Measurements from ENCODE around the gene ARID5B. TPM values are rescaled to one million over a fixed set of nuclear protein-coding genes. Genes with fewer than 3 reads are reported as not detected.

The ARID5B gene
- total RNA-seq, 1 experiment from 2014 or later = 17.4 TPM

DNA sequence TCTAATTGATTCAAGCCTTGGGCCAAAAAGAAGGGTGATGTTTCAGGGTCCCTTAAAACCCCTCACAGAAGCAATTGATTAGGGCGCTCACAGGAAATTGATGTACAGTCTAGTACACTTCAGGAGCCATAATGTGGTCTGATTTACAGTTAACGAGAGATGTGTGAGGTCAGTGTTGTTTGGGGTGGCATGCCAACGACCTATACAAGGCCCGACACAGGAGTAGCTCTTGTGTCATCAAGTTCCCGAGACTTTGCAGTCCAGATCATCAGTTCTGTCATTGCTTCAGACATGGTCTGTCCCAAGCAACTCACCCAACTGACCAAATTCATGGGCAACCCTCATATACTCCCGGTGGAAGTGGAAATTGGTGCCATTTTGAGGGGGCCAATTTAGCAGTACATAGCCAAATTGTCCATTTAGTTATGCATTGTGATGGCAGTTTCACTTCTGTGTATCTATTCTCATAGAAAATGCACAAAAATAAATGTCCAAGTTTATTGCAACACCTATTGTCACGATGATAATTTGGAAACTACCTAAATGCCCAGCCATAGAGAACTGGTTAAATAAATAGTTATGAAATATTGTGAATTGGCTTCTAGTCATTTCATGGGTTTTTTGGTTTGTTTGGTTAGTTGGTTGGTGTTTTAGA is 18.0 kb upstream of the ARID5B start:
- no peak for DNase-seq (ENCODE audit: low read depth)

DNA sequence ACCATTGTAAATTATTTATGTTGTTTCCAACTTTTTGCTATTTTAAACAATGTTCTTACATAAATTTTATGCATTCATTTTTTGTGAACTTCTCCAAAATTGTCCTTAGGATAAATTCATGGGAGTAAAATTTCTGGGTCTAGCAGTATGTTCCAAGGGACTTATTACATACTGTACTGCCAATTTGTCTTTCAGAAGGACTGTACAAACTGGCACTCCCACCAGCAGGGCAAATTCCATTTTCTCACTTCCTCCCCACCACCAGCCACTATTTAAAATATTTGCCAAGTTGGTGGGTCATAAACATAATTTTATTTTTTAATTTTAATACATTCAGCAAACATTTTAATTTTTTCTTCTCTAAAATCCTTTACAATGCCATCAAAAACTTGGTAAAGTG is 13.7 kb upstream of the ARID5B start:
- DNase-seq (ENCODE audit: low read depth) = no peak

DNA sequence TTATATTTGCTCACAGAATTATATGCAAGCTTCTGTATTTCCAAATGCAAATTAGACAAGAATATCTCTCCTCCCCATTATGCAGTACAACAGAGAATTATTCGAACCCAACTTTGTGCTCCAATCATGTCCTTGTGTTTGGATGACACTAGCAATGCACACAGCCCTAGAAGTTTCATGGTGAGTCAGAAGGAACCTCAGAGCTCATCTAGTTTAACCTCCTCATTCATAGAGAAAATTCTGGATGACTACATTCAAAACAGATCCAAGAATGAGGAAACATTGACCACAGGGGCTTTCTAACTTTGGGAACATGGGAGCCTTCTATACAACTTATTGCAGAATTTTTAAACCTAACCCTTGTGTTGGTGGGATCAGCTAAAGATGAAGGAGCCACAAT is 12.8 kb upstream of the ARID5B start:
- DNase-seq (ENCODE audit: low read depth) = peak; percentile 43

DNA sequence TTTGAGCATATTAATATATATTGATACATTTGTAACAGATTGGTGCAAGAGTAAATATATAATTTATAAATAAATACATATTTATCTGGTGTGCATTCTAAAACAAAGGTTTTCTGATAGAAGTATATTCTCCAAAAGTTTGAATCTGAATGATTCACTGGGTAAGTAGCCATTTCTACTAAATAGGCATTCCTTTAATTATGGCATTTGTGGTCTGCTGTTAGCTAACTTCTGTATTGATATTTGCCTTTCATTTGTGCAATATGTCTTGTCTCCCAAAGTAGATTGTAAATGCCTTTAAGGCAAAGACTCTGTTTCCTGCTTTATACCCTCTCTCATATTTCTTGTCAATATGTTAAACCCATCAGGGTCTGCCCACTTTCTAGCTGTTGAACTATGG is 11.1 kb upstream of the ARID5B start:
- DNase-seq (ENCODE audit: low read depth) = no peak

DNA sequence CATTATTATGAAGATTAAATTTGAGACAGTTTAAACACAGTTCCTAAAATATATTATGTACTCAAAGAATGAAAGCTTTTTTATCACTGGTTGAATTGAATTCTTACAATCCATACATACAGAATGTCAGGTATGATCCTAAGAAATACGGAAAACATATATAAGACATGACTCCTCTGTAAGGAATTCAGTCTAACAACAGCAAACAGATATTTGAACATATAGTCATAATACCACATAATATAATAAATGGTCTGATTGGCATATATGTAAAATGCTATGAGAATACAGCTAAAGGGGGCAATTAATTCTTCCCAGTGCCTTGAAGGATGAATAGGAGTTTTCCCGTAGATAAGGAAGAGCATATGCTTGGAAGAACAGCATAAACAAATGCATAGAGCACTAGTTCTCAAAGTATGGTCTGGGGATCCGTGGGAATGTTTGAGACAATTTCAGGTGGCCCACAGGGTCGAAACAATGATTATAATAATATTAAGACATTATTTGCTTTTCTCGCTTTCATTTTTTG is 10.6 kb upstream of the ARID5B start:
- no peak for DNase-seq (ENCODE audit: low read depth)

DNA sequence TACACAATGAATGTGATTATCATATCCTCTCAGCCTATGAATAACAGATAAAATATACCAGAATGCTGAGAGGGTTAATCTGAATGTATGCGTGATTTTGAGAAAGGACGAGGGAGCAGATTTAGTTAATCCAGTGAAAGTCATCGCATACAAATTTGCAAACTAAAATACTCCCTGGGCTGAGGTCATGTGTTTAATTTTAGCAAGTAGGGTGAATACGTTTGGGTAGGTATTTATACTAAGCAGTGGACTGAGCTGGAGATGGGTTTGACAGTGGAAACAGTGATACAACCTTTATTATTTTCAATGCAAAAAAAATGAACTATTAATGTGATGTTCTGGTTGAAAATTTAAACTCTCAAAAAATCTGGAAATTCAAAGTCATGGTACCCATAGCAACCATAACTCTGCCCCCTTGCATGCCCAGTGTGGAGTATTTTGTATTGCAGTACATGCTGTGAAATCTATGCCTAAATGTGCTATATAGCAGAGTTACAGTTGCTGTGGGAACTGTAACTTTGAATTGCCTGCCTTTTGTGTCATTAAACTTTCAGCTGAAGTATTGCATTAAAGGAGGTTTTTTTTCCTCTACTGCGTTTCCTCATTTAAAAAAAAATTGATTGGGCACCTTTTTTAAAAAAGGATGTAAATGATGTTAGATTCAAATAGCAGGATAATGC is 9.5 kb upstream of the ARID5B start:
- no peak for DNase-seq (ENCODE audit: low read depth)

DNA sequence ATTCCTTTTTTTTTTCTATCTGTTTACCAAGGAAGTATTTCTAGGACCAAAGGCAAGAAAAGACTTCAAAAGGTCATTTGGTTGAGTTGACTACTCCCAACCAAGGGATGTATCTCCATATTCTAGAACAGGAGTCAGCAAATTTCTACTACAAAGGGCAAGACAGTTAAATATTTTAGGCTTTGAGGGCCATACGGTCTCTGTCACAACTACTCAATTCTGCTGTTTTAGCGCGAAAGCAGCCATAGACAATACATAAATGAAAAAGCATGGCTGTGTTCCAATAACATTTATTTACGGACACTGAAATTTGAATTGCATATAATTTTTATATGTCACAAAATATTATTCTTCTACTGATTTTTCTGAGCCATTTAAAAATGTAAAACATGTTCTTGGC is 8.5 kb upstream of the ARID5B start:
- no peak for DNase-seq (ENCODE audit: low read depth)

DNA sequence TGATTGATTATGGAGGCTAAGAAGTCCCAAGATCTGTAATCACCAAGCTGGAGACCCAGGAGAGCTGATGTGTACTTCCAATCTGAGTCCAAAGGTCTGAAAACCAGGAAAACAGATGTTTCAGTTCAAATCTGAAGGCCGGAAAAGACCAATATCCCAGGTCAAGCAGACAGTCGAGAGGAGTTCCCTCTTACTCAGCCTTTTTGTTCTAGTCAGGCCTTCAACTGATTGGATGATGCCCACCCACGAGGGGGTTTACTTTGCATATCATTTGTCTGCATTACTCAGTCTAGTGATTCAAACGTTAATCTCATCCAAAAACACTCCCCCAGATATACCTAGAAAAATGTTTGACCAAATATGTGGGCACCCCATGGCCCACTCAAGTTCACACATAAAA is 7.4 kb upstream of the ARID5B start:
- no peak for DNase-seq (ENCODE audit: low read depth)

DNA sequence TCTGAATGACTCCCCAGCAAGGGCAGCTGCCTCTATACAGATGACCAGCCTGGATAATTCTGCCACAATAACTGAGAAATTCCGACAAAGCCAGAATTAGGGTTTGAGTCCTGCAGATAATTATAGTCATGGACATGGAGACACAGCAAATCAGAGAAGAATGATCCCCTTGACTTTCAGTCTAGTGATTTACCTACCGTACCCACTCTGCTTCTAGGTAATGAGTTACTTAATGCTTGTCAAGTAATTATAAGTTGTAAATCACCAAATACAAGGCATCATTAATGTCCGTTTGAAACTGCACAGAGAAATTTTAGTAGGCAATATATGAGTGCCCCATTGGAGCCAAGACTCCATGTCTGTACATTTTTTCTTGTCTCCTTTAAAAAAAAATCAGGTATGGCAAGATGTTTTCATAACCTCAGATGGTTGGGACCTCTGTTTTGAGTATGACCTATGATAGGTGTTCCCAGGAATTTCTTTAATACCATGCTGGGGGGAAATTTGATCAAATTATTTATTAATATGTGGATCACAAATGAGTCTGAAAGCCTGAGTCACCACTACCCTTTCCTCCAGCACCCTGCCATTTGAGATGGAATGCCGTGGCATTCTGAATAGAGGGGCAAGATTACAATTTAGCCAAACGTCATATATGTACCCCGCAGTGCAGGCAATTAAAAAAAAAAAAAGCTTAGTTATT is 5.5 kb upstream of the ARID5B start:
- no peak for DNase-seq (ENCODE audit: low read depth)

DNA sequence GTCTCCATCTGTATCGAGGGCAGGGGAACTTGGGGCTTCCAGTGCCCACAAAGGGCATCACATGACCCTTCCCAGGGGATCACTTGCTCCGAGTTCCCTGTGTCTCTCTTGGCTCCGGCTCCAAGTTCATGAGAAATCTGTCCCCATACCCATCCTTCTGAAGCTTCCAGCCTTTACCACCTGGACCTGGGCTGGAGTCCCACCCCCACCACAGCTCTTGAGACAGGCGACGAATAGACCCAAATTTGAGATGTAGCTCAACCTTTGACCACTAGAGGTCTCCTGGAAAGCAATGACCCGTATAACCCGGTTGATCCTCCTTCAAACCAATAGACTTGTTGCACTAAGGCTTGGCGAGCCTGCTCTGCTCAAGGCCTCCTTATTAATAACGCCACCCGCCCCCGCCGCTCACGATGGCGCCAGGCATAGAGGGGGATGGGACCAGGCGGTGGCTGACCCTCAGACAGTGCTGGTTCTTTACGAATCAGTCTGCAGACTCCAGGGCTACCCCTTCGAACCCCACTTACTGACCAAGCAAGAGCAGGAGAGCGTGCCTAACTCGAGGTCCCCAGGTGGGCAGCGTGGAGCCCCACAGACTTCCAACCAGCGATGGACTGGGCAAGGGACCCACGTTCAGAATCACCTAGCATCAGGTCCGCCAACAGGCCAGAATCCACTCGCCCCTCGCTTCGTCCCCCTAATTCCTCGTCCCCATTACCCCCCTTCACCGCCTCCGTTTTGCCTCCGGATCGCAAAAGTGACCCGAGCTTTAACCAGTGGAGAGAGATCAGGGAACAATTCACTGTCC is 4.4 kb upstream of the ARID5B start:
- DNase-seq (ENCODE audit: low read depth) = peak; percentile 80

DNA sequence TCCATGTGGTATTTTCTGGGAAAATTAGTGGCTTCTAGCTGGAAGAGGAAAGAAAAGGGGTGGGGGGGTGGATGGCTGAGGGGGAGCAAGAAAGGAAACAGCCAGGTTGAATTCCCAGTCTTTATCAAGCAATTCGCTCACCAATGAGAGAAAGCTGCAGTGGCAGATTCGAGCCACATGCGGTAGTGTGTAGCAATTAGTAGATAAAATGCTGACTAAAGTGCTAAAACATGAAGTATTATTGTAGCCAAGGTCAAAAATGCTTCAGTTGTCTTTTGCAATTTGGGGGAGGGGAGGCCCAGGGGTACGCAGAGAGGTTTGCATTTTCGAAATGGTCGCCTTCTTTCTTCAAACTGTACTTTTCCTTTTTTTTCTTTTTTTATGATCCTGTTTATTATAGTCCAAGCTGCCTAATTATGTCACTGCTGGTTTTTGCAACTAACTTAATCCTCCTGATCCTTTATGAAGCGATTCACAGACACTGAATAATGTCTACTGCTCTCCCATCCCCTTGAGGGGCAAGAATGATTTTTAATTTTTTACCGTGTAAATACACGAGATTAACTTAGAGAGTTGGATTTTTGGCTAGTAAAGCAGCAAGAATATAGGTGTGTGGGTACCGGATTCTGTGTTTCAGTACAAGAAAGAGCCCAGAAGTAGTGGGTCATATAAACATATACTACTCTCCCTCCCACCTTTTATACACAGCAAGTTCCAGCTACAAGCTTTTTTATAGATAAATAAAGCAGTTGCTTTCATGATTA is 3.6 kb upstream of the ARID5B start:
- peak; percentile 55 for DNase-seq (ENCODE audit: low read depth)

DNA sequence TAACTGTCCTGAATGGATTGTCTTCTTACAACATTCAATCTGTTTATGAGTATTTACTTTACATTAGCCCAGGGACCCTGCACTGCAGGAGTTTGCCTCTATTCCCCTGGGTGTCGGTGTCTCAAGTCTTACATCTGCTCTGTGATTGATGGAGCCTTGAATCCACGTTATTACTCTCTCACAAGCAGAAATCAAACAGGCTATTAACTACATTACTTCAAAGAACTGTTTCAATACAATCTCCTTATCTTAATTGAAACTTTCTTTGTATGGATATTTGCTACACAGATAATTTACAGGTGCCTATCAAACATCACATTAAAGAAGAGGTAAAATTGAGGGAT is 3.1 kb upstream of the ARID5B start:
- no peak for DNase-seq (ENCODE audit: low read depth)

DNA sequence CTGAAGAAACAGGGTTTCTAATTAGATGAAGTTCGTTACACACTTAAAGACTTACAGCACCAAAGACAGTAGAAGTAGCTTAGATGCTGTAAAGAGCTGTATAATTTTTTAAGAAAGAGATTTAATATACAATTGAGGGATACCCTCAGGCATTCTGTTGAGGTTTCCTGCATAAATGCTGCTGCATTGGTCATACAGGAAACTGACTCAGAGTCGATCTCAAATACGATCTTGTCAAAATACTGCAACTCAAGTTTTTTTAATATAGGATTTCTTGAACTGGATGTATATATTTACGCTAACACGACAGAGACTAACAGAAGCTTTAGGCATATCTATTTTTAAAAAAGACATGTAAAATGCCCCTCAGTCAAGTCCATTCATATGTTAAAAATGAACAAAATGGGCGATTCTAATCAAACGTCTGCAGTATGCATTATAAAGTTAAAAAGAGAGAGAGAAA is 2.4 kb upstream of the ARID5B start:
- no peak for DNase-seq (ENCODE audit: low read depth)

DNA sequence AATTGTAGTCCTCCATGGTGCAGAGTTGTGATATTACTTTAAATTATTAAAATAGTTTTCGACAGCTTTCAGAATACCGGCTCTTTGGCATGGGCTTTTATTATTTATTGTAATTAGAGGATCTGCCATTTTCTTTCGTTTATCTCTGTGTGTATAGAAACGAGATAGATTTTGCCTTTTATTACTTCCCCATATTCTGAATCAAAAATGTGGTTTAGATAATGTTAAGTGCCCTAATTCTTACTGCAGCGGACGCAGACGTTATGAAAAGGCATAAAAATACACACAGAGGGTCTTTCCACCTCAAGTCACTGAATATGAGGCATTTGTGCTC is 1.9 kb upstream of the ARID5B start:
- no peak for DNase-seq (ENCODE audit: low read depth)

DNA sequence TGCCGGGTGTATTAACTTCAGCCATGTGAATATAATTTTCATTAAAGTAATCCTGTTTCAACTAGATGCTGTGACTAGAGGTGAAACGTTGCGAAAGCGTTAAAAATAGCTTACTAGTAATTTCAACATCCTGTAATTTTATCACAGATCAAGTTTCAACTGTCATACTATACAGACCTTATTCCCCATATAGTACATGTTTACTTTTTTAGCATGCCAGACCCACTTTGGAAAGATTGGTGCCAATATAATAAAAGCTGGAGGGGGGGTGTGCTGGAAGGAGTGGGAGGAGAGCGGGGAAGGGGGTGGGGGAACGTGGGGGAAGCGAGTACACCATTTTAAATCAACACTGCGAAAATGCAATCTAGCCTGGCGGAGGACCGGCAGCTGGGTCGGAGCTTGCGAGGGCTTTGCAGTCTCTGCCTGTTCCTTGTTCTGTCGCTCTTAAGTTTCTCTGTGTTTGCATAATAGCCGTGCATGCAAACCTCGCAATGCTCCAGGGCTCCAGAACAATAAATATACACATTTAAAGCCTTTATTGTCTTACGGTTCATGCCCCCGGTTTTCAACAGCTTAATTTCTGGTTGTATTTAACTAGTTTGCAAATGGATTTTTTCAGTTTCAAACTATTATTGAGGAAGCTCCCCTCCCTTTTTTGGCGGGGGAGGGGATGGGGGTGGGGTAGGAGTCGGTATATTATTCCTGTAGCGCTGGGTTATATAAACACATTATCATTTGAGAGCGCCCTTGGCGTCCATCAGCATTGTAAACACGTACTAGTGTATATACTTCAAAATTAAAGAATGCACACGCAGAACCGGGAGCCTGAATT is 1.3 kb upstream of the ARID5B start:
- peak; percentile 76 for DNase-seq (ENCODE audit: low read depth)

DNA sequence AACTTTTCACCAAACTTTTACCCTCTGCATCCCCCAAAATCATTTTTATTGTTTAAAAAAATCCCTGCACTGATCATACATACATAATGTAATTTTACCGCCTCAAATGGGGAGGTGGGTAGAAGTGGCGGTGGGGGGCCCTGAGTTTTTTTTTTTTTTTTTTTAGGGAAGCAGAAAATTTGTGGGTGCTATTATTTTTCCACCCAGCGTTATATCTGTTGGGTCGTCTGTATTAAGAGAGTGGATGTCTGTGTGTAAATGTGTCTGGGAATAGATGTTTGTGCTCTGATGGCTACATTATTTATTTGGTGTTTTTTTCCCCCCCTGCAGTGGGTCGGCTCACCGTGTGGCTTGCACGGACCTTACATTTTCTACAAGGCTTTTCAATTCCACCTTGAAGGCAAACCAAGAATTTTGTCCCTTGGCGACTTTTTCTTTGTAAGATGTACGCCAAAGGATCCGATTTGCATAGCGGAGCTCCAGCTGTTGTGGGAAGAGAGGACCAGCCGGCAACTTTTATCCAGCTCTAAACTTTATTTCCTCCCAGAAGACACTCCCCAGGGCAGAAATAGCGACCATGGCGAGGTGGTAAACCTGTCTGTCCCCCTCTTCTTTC is 438 bp downstream of the ARID5B start:
- DNase-seq (ENCODE audit: low read depth) = no peak

DNA sequence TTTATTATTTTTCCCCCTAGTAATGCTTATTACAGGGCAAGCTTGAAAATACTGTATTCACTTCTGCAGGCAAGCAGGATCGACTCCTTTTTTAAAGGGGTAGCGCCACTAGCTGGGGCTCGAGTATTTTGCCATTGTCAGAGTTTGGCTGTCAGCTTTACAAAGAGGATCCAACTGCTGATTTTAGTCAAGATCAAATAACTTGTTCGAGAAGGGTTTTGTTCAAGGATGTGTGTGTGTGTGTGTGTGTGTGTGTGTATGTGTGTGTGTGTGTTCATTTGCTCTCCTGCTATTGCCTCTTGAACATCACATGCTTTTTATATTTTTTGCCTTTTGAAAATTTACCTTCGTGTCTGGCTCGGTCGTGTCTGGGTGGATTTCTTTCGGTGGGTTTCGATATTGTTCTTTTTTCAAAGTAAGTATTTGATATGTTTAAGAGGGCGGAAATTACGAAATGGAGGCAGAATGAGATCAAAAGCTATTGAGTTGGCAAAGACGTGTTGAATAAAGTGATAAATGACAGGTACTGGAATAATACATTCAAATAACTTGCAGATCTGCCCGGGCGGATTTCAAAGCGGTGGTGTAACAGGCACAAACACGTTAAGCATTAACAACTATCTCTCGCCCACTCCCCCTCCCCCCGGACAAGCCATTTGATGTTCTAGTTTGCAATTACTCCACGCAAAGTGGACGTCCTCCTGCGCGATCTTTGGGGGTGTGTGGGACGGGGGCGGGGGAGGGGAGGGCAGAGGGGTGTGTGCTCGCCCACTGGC is 1.1 kb downstream of the ARID5B start:
- peak; percentile 82 for DNase-seq (ENCODE audit: low read depth)

DNA sequence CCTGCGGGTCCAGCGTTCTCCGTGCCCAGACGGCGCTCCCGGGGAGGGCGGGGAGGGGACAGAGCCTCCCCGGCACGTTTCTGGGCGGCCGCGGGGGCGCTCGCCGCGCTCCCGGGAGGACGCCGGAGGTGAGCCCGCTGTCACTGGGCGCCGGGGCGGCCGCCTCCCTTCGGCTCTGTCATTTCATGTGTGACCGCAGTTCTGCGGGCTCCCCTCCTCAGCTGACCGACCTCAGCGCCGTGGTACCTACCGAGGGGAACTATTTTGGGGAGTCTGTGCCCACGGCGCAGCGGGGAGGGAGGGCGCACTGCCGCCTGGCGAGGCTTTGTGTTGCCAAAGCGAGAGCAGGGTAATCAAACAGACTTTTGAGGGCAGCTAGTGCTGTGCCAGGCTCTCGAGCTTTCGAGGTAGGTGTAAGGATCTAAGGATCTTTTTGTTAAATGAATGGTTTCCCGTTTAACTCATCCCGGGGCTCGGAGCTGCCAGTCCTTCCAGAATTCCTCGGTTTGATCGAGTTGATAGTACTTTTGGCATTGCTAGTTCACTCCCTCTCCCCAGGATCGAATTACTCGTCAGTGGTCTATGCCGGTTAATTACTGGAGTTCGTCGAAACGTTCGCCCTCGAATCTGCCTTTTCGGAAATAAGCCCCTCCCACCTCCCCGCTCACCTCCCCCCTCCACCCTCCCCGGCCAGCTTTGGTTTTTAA is 1.9 kb downstream of the ARID5B start:
- DNase-seq (ENCODE audit: low read depth) = peak; percentile 62

All from LHCN-M2 (cell line).